ENCODE data around the gene GAB2.

Gene GAB2

DNA sequence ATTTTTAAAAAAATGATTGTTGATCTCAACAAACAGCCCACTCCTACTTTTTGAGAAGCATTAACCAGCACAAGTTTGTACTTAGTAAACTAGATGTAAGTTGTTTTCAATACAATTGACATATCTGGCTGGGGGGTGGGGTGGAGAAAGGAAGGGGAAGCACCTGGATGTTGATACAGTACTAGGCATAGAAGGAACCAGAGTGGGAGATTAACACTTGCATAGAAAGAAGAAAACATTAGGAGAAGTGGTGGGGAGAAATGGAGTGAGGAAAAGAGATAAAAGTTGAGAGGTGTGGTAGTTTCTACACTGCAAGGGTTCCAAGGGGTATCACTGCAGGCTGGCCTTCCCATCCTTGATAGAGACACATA is 10.6 kb upstream of the GAB2 start:
- H3K4me3 ChIP-seq (ENCODE audit: low read depth, low read length), result no peak overlapping the region

DNA sequence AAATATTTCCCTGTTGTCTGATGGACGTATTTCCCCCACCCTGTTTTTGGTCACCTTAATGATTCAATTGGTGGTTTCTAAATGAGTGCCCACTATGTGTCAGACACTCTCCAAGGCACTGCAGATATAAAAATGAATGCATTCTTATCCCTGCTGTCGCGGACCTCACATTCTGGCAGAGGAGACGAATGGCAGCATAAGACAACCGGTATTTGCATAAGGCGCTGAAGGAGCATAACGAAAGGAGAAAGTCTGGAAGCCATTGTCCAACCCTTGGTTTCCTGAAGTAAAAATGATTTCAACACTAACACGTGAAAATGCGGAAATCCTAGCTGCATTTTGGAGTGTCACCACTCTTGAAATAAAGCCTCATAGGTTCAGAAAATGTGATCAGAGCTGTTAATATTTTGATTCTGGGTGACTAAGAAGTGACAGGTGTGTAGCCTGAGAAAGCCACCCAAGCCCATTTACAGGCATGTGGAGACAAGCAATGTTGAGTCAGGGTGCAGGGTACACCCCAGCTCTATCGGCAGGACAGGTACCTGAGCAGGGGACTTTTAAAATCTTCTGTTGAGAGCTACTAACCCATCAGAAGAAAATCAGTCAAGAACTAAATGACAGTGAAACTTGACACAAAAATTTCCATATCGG is 10.1 kb upstream of the GAB2 start:
- no peak overlapping the region for H3K4me3 ChIP-seq (ENCODE audit: low read depth, low read length)

DNA sequence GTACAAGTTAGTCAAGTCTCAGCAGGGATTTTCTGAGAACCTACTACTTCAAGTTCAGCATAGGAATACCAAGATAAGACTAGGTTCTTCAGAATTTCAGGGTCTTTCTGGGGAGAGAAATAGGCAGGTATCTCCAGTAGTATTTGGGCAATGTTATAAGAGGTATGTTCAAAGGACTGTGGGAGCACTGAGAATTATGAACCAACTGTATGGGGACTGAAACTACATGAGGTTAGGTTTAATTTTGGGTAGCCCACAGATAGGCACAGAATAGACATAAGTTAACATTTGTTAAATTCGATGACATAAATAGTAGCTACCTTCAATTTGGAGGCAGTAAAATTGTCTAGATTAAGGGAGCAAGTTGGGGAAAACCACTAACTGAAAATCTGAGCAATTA is 9.2 kb upstream of the GAB2 start:
- no peak overlapping the region for H3K4me3 ChIP-seq (ENCODE audit: low read depth, low read length)

DNA sequence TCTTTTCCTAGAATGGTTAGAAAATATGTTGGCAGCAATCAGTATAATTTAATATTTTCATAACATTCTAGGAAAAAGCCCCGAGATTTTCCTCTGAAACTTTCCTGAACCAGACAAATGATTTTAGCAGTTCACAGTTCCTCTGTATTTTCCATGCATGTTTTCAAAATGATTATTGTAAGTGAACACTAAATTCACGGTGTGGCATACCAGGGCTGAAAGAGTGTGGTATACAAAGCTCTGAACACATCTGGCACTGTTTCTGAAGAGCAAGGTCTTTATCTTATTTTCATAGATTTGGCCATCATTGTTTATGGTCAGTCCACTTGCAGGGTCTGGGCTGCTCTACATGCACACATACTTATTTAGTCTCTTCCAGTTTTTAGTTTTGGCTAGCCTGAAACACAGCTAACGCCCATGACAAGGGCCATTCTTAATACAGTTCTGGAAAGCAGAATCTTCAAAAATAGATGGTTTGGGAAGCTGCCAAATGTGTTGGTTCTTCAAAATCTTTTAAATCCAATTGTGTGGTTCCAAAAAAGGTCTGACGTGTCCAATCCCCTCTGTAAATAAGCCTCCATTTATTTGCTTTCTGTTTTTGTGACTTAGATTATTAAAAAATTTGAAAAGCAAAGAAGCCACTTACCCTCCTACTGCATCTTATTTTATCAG is 7.9 kb upstream of the GAB2 start:
- no peak overlapping the region for H3K4me3 ChIP-seq (ENCODE audit: low read depth, low read length)

DNA sequence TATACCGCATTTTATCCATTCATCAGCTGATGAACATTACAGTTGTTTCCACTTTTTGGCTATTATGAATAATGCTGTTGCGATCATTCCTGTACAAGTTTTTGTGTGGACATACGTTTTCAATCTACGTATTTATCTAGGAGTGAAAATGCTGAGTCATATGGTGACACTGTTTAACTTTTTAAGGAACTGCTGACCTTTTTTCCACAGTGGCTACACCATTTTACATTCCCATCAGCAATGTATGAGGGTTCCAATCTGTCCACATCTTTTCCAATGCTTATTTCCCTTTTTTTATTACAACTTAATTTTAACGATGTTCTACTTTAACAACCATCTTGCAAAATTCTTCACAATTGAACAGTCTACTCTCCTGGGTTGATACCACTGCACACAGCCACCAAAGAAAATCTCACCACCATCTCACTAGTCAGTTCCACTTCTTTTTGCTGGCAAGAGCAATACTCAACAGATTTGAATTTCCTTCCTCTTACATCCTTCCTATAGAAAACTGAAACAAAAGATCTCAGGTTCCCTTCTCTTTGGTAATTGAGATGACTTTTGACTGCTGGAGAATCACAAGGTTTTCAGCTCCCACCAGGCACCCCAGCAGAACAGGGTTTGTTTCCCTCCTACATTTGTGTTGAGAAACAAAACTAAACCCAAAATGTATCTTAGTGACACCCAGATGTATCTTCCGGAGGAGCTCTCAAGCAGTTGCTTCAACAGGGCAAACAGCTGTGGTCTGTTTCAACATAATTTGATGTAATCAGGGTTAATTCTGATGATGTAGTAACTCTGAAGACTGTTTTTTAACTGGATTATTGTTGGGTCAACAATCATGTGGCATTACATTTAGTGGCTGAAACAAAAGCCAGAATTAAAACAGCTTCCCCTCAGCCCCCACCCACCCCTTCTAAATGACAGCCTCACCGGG is 7.0 kb upstream of the GAB2 start:
- no peak overlapping the region for H3K4me3 ChIP-seq (ENCODE audit: low read depth, low read length)

DNA sequence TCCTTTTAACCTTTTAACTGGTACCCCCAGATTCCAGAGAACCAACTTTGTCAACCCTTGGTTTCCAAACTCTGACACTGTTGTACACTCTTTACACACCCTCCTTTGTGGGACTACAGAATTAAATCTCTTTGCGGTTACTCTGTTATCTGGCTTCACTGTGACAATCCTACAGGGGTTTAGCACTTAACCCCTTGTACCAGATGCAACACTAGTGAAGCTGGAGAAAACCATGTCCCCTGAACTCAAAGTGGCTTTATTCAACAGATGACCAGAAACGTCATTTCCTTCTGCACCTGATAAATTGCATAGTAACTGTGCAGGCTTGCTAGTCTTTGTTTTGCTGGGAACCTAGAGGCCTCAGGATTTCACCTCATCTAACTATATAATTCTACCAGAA is 5.6 kb upstream of the GAB2 start:
- no peak overlapping the region for H3K4me3 ChIP-seq (ENCODE audit: low read depth, low read length)

DNA sequence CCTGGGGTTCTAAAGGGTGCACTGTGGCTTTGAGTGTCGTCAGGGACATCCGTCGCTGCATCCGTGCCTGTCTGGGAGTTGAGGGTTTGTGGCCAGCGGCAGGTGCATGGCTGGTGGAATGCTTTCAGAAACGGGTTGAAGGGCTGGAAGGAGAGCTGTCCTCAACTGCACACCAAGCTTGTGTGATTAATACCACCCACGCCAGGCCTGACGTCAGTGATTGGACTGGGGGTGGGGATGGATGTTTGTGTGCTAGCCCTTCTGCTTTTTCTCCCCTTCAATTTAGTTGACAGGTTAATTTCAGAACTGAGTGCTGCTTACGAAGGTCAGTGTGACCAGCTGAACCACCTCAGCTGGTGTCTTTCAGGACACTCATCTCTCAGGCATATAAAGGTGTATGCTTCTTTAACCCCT is 3.2 kb upstream of the GAB2 start:
- no peak overlapping the region for H3K4me3 ChIP-seq (ENCODE audit: low read depth, low read length)

DNA sequence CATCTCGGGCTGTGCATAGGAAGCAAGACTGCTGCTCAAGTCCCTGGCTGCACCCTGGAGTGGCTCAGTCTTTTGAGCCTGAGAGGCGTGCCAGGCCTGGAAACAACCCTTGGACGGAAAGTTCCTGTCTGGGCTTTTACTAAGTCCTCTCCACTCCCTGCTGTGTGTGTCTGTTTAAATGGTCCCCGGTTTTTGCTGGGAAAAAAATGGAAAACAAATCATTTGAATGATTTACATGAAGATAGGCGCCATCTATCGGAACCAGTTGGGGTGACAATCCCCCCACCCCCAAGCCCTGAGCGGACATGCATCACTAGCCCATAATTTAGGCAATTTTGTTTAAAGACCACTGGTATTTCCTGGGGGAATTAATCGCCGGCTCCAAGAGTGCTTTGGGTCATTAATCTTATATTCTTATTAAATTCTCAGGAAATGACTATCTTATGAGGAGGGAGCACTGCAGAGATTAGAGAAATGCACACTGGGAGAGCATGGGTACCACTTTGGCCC is 2.7 kb upstream of the GAB2 start:
- no peak overlapping the region for H3K4me3 ChIP-seq (ENCODE audit: low read depth, low read length)

DNA sequence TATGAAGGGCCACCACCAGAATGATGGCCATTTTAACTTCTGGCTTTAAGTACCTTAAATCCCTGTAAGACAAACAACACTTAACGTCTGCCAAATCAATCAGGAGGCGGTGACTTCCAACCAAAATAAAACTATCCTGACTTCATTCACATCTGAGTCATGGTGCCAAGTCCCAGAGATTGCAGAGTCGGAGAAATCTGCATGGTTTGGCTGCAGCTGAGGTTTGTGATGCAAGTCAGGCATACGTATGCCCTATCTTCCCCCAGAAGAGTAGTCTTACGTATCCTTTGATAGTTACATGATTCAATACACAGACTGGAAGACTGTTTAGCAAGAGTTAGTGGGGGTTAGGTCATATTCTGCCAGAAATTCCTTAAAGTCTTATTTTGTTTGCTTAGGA is 1.7 kb upstream of the GAB2 start:
- no peak overlapping the region for H3K4me3 ChIP-seq (ENCODE audit: low read depth, low read length)

DNA sequence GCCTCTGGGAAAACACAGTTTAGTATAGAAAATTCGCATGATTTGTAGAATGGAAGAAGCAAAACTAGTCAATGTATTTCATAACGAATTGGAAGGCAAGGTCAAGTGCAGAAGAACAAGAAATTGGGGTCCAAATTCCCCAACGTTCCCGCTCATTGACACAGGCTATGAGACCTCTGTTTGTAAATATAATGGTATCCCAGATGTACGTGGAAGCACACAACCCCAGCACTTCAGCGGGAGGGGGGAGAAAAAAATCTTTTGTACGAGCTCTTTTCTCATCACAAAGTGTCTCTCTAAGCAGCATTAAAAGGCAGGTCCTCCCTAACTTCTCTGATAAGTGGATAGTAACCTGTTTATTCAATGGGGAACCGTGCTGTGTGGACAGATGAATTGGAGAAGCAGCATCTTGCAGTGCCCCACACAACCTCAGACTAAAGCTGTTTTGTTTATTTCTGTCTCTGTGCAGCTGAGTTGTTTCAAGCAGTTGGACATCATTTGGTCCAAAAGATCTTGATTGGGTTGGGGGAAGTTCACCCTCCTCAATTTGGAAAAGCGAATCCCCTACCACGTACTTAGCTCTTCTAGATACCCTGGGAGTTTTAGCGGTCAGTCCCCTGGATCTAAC is 1.1 kb upstream of the GAB2 start:
- H3K4me3 ChIP-seq (ENCODE audit: low read depth, low read length), result peak overlapping the region; percentile 69

DNA sequence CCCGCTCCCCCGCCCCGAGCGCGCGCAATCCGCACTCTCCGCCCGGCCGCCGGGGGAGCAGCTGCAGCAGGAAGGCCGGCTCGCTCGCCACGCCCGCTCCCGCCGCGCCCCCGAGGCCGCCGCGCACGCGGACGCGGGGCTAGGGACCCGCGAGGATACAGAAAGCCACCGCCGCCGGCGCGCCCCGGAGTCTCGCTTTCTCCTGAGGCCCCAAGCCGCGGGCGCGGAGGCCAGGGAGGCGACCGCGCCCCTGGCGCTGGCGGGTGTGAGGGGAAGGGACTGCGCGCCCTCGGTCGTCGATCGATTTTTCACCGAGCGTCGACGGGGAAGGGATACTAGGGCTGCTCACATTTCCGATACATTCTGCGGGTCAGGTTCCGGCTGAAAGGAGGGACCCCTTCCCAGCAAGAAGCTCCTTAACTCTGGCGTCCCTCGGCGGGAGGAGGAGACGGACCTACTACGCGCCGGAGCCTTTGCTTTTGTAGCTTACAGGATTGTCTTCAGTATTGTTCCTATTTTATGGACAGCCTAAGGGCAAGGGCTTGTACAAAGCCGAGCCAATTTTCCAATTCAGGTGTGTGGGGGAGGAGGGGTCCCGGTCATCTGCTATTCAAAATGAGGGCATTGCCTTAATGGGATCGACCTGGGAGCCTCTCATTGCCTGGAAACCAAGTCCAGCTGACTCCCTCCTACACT is 416 bp upstream of the GAB2 start:
- peak overlapping the region; percentile 69 for H3K4me3 ChIP-seq (ENCODE audit: low read depth, low read length)

DNA sequence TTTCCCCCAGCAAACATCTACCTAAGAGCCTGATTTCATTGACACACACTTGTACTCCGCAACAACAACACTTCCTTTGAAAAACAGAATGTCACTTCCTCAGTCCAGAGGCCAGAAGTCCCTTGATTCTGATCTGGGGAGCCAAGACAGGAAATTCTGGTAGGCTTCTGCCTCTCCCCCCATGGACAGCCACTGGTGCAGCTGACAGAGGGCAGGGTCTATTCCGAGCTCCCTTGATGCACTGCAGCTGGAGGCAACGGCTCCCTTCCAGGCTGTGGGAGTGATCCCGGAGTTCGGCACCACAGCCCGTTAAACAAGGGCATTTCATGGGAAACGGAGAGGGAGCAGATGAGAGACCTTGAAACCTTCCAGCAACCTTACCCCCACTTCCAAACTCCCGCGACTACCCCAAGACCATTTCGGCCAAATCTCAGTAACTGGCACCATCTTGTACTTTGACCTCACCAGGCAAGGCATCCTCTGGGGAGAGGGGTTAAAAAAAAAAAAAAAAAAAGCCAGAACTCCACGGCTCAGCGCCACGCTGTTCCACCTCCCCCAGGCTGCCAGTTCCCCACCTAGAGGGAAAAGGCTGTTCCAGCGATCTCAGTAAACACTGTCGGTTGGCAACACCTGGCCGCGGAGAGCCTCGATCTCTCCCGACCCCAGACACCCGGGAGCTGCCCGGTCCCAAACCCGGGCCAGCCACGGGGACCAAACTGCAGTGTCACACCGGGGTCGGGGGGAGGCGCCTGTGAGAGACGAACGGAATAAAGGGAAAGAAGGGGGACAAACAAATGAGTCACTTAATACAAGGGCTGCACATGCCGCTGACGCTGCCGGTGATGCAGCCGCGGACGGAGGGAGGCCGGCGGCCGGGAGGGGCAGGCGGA is 1.1 kb downstream of the GAB2 start:
- peak overlapping the region; percentile 66 for H3K4me3 ChIP-seq (ENCODE audit: low read depth, low read length)

DNA sequence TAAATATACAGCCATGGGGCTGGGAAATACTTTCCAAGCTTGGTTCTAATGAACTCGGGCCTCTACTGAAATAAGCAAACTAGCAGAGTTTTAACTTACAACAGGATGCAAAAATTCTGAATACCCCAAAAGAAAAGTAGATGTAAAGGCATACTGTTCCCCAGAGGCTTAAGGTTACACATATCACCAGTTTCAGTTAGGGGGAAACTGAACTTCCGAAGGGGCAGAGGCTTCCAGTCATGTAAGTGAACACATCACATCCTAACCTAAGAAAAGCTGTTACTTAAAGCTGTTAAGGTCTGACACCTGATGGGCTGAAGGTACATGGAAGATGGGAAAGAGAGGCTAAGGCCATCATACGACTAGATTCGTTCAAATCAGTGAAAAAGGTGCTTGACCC is 2.3 kb downstream of the GAB2 start:
- H3K4me3 ChIP-seq (ENCODE audit: low read depth, low read length), result no peak overlapping the region

DNA sequence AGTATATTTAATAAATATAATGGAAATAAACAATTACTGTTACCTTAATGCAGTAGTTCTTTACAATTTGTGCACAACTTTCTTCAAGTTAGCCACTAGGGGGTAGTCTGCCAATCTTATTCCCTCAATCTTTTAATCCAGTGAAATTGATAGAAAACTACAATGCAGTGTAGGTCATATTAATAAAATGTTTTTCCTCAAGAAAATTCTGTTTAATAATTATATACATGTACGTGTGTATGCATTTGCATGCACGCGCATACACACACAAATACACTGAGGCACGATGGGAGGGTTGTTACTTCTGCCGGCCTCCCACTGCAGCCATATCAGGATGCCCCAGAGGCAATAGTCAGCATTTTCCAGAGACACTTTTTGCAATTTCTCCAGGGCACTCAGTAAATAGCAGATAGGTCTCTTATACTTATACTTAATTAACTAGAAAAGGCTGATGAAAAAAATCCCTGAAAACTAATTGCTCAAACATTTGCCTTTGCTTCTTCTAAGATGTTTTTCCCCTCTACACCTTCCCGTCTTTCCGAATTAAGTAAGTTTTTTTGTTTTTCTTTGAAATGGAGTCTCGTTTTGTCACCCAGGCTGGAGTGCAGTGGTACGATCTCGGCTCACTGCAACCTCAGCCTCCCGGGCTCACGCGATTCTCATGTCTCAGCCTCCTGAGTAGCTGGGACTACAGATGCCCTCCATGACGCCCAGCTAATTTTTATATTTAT is 3.1 kb downstream of the GAB2 start:
- no peak overlapping the region for H3K4me3 ChIP-seq (ENCODE audit: low read depth, low read length)

DNA sequence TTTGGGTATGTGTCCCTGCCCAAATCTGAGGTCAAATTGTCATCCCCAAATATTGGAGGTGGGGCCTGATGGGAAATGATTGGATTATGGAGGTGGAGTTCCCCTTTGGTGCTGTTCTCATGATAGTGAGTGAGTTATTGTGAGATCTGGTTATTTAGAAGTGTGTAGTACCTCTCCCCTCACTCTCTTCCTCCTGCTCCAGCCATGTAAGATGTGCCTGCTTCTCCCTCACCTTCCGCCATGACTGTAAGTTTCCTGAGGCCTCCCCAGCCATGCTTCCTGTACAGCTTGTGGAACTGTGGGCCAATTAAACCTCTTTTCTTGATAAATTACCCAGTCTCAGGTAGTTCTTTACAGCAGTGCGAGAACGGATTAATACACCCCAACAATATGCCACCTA is 9.0 kb downstream of the GAB2 start:
- no peak overlapping the region for H3K4me3 ChIP-seq (ENCODE audit: low read depth, low read length)

DNA sequence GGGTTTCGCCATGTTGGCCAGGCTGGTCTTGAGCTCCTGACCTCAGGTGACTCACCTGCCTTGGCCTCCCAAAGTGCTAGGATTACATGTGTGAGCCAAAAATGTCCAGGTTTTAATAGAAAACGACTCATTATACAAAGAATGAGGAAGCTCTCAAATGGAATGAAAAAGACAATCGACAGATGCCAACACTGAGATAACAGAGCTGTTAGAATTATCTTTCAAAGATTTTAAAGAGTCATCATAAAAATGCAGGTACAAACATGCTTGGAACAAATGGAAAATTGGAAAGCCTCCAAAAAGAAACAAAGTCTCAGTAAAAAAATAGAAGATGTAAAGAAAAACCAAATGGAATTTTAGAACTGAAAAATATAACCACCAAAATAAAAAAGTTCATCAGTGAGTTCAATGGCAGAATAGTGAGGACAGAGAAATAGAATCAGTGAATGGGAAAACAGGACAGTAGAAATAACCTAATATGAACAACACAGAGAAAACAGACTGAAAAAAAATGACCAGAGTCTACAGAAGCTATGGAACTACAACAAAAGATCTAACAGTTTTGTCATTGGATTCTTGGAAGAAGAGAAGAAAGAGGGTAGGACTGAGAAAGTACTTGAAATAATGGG is 10.9 kb downstream of the GAB2 start:
- no peak overlapping the region for H3K4me3 ChIP-seq (ENCODE audit: low read depth, low read length)

DNA sequence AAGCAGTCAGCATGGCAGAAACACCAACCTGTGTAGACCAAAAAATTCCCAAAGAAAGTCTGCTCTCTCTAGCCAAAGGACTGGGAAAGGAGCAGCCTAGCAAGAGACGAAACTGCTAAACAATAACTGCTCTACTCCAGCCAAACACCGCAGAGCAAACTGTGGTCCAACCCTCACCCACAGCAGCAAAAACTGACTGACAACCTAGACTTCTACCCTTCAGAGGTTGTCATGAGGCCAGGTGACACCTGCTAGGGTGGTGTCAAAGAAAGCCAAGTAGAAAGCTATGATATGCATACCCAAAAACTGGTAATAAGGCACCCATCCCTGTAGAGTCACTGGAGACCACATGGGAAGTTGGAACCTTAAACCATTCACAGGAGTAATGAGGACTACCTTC is 11.8 kb downstream of the GAB2 start:
- no peak overlapping the region for H3K4me3 ChIP-seq (ENCODE audit: low read depth, low read length)

DNA sequence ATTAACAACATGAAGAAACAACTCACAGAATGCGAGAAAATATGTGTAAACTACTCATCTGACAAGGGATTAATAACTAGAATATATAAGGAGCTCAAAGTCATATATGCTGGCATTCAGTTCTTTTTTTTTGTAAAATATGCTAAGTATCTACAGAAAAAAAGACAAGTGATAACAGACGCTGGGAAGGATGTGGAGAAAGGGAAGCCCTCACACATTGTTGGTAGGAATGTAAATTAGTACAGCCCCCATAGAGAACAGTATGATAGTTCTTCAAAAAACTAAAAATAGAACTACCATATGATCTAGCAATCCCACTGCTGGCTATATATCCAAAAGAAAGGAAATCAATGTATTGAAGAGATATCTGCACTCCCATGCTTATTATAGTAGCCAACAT is 13.8 kb downstream of the GAB2 start:
- H3K4me3 ChIP-seq (ENCODE audit: low read depth, low read length), result no peak overlapping the region

DNA sequence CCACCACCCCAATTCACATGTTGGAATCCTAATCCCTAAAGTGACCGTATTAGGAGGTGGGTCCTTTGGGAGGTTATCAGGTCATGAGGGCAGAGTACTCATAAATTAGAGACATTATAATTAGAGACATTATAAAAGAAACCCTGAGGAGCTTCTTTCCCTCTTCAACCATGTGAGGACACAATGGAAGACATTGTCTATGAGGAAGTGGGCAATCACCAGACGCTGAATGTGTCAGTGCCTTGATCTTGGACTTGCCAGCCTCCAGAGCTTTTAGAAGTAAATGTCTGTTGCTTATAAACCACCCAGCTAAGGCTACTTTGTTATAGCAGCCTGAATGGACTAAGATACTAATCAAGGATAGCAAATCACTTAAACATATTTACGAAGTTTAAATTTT is 14.8 kb downstream of the GAB2 start:
- no peak overlapping the region for H3K4me3 ChIP-seq (ENCODE audit: low read depth, low read length)

Measured in iPS-11a (cell line).